H1 (cell line): ENCODE data around the gene IRF4. TPM values are rescaled to one million over a fixed set of nuclear protein-coding genes. Genes with fewer than 3 reads are reported as not detected.

Experiments
- CTCF ChIA-PET: fragments of 300-600 bp; sonication (Branson Sonifier 250); formaldehyde crosslinking; loops from one replicate; lab custom pipeline; 2021; ENCODE audit not compliant: partially characterized antibody; lab: Charles Lee
- POLR2A ChIA-PET: fragments of 300-600 bp; sonication (Branson Sonifier 250); formaldehyde crosslinking; loops from one replicate; lab custom pipeline; 2021; ENCODE audit warnings: inconsistent platforms; ENCODE audit not compliant: partially characterized antibody; lab: Charles Lee
- DNase-seq, 2 experiments: peaks; one replicate each; pipeline versions ENCODE4 v3.0.0 to v3.0.0-alpha.2; 2010 to 2022; ENCODE audit warnings: low spot score in 2 of 2, low read depth in 1 of 2, mixed read lengths in 1 of 2
- FAIRE-seq: peaks from 2 replicates; lab custom pipeline; 2011; peaks lifted over from hg19 to GRCh38; lab: Jason Lieb, UNC
- H2AFZ ChIP-seq: 2 replicates; pipeline ENCODE4 v1.8.1; 2012; ENCODE audit warnings: low read length, inconsistent platforms
- H2AK5ac ChIP-seq: 2 replicates; pipeline ENCODE4 v1.6.1; 2013; ENCODE audit warnings: low read depth, low read length
- H2BK120ac ChIP-seq: replicated peaks from 2 replicates; pipeline ENCODE3; 2013; ENCODE audit warnings: low read depth, low read length, inconsistent platforms
- H2BK12ac ChIP-seq: 2 replicates; pipeline ENCODE4 v1.6.1; 2013; ENCODE audit warnings: low read depth, low read length
- H2BK15ac ChIP-seq: 2 replicates; pipeline ENCODE4 v1.6.1; 2013; ENCODE audit warnings: low read length
- H2BK20ac ChIP-seq: 2 replicates; pipeline ENCODE4 v1.6.1; 2013; ENCODE audit warnings: low read length
- H2BK5ac ChIP-seq: 2 replicates; pipeline ENCODE4 v1.6.1; 2013; ENCODE audit warnings: low read depth, low read length
- H3K14ac ChIP-seq: 2 replicates; pipeline ENCODE4 v1.6.1; 2013; ENCODE audit warnings: inconsistent platforms; ENCODE audit not compliant: insufficient read length
- H3K18ac ChIP-seq: 2 replicates; pipeline ENCODE4 v1.6.1; 2013; ENCODE audit warnings: low read length; ENCODE audit errors: extremely low read depth
- H3K23ac ChIP-seq: 2 replicates; pipeline ENCODE4 v1.6.1; 2013; ENCODE audit warnings: inconsistent platforms; ENCODE audit not compliant: insufficient read length
- H3K23me2 ChIP-seq: 2 replicates; pipeline ENCODE4 v1.6.1; 2013; ENCODE audit warnings: low read depth, low read length
- H3K27ac ChIP-seq: 2 replicates; pipeline ENCODE4 v1.6.1; 2011; ENCODE audit warnings: low read depth, low read length, inconsistent platforms
- H3K27me3 ChIP-seq, 4 experiments: replicated peaks in 1 of 4; 1 replicate in 1 of 4; 2 replicates in 3 of 4; pipeline versions ENCODE4 v1.6.1 to v1.8.1; 2011 to 2013; ENCODE audit warnings: low read length in 3 of 4, mild to moderate bottlenecking in 3 of 4, inconsistent platforms in 2 of 4, mixed read lengths in 2 of 4, moderate library complexity in 1 of 4; ENCODE audit not compliant: control insufficient read depth in 3 of 4, insufficient read depth in 3 of 4; ENCODE audit errors: extremely low read depth in 1 of 4
- H3K36me3 ChIP-seq, 4 experiments: 2 replicates each; pipeline versions ENCODE4 v1.6.1 to v1.8.1; 2011 to 2013; ENCODE audit warnings: mild to moderate bottlenecking in 4 of 4, low read length in 3 of 4, moderate library complexity in 2 of 4, control low read depth in 1 of 4, inconsistent platforms in 1 of 4; ENCODE audit not compliant: insufficient read depth in 4 of 4, control insufficient read depth in 2 of 4
- H3K4ac ChIP-seq: replicated peaks from 2 replicates; pipeline ENCODE3; 2013; ENCODE audit warnings: low read length, low read depth, mixed read lengths, inconsistent platforms; ENCODE audit not compliant: insufficient read length
- H3K4me1 ChIP-seq, 4 experiments: replicated peaks in 1 of 4; 1 replicate in 1 of 4; 2 replicates in 3 of 4; pipeline versions ENCODE4 v1.6.1 to v1.8.1; 2011 to 2013; ENCODE audit warnings: low read length in 3 of 4, inconsistent platforms in 2 of 4, mixed read lengths in 1 of 4; ENCODE audit not compliant: insufficient read depth in 4 of 4, control insufficient read depth in 3 of 4
- H3K4me2 ChIP-seq, 2 experiments: 2 replicates each; pipeline versions ENCODE4 v1.6.1 to v1.8.1; 2011 to 2013; ENCODE audit warnings: low read depth in 2 of 2, low read length in 2 of 2, control low read depth in 1 of 2, inconsistent platforms in 1 of 2, mild to moderate bottlenecking in 1 of 2; ENCODE audit not compliant: insufficient read depth in 1 of 2
- H3K4me3 ChIP-seq, 4 experiments: fragments of 200-600, 300-600 bp in 1 of 4; sonication (generic), shearing (Covaris generic), sonication (Bioruptor Twin) in 1 of 4; 2 replicates each; pipeline versions ENCODE4 v1.5.1 to v1.8.1; 2011 to 2016; ENCODE audit warnings: low read length in 4 of 4, low read depth in 3 of 4, control low read depth in 2 of 4, inconsistent platforms in 2 of 4, mild to moderate bottlenecking in 2 of 4, mixed read lengths in 1 of 4, moderate library complexity in 1 of 4; ENCODE audit not compliant: insufficient read depth in 2 of 4; ENCODE audit errors: extremely low read depth in 1 of 4
- H3K56ac ChIP-seq: replicated peaks from 2 replicates; pipeline ENCODE3; 2013; ENCODE audit warnings: low read depth, mild to moderate bottlenecking, mixed read lengths, low read length, inconsistent platforms; ENCODE audit not compliant: insufficient read length
- H3K79me1 ChIP-seq: 2 replicates; pipeline ENCODE4 v1.6.1; 2013; ENCODE audit warnings: low read depth, low read length, control low read depth
- H3K79me2 ChIP-seq, 2 experiments: 2 replicates each; pipeline versions ENCODE4 v1.6.1 to v1.8.1; 2012 to 2013; ENCODE audit warnings: low read length in 2 of 2, mild to moderate bottlenecking in 2 of 2, inconsistent platforms in 1 of 2; ENCODE audit not compliant: insufficient read depth in 2 of 2, control insufficient read depth in 1 of 2
- H3K9ac ChIP-seq, 4 experiments: replicated peaks in 1 of 4; 1 replicate in 1 of 4; 2 replicates in 3 of 4; pipeline versions ENCODE4 v1.6.1 to v1.8.1; 2011 to 2013; ENCODE audit warnings: low read depth in 3 of 4, low read length in 3 of 4, control low read depth in 2 of 4, mild to moderate bottlenecking in 2 of 4, moderate library complexity in 2 of 4, inconsistent platforms in 1 of 4; ENCODE audit errors: extremely low read depth in 1 of 4
- H3K9me3 ChIP-seq, 2 experiments: 2 replicates each; pipeline versions ENCODE4 v1.6.1 to v1.8.1; 2012 to 2013; ENCODE audit warnings: mild to moderate bottlenecking in 2 of 2, moderate library complexity in 2 of 2, control low read depth in 1 of 2, inconsistent platforms in 1 of 2, low read depth in 1 of 2, low read length in 1 of 2, mixed read lengths in 1 of 2; ENCODE audit not compliant: insufficient read depth in 2 of 2
- H4K20me1 ChIP-seq, 2 experiments: replicated peaks in 1 of 2; 2 replicates each; pipeline versions ENCODE3 to v1.8.1; 2011 to 2013; ENCODE audit warnings: inconsistent platforms in 2 of 2, low read length in 2 of 2, mild to moderate bottlenecking in 1 of 2; ENCODE audit not compliant: insufficient read depth in 2 of 2, control insufficient read depth in 1 of 2
- H4K5ac ChIP-seq: 2 replicates; pipeline ENCODE4 v1.6.1; 2013; ENCODE audit warnings: low read length, low read depth, mixed read lengths, inconsistent platforms; ENCODE audit not compliant: insufficient read length
- H4K8ac ChIP-seq: 2 replicates; pipeline ENCODE4 v1.8.0; 2013; ENCODE audit warnings: mild to moderate bottlenecking, moderate library complexity, low read length, inconsistent platforms; ENCODE audit not compliant: insufficient read depth; ENCODE audit errors: extremely low read depth
- H4K91ac ChIP-seq: replicated peaks from 2 replicates; pipeline ENCODE3; 2013; ENCODE audit warnings: low read length, mixed read lengths, inconsistent platforms; ENCODE audit not compliant: insufficient read length
- ASH2L ChIP-seq: fragments of 200-600, 300-600 bp; sonication (generic); IDR thresholded peaks from one replicate; pipeline ENCODE4 v1.7.1; 2017; ENCODE audit warnings: low read length
- ATF2 ChIP-seq: IDR thresholded peaks from 2 replicates; pipeline ENCODE4 v1.6.1; 2012; ENCODE audit warnings: low read length, inconsistent platforms
- CTCF ChIP-seq, 3 experiments: IDR thresholded peaks; 1 replicate in 2 of 3; 2 replicates in 1 of 3; pipeline versions ENCODE4 v1.5.1 to v1.6.1; 2011; ENCODE audit warnings: low read length in 3 of 3, mild to moderate bottlenecking in 3 of 3, inconsistent platforms in 2 of 3, low read depth in 1 of 3, moderate library complexity in 1 of 3; ENCODE audit not compliant: insufficient read depth in 1 of 3; ENCODE audit errors: control extremely low read depth in 1 of 3
- NRF1 ChIP-seq: IDR thresholded peaks from 2 replicates; pipeline ENCODE4 v1.6.1; 2011; ENCODE audit warnings: mild to moderate bottlenecking, low read depth, low read length, improper control_type of control experiment
- SIN3A ChIP-seq, 2 experiments: IDR thresholded peaks in 1 of 2; conservative IDR thresholded peaks in 1 of 2; 2 replicates each; pipeline ENCODE4 v1.6.1; 2011 to 2012; ENCODE audit warnings: low read length in 2 of 2, improper control_type of control experiment in 1 of 2, low read depth in 1 of 2, mild to moderate bottlenecking in 1 of 2
- SRF ChIP-seq: IDR thresholded peaks from 2 replicates; pipeline ENCODE4 v1.6.1; 2011; ENCODE audit warnings: mild to moderate bottlenecking, low read depth, low read length, moderate library complexity
- USF2 ChIP-seq: IDR thresholded peaks from 2 replicates; pipeline ENCODE4 v1.6.1; 2011; ENCODE audit warnings: low read length, improper control_type of control experiment
- YY1 ChIP-seq: IDR thresholded peaks from 2 replicates; pipeline ENCODE4 v1.6.1; 2011; ENCODE audit warnings: low read depth, mild to moderate bottlenecking, low read length
- WGBS, 2 experiments: shearing (Covaris generic) in 1 of 2; methylation state at CpG; one replicate each; pipeline versions ENCODE4 v1.1.6 to v1.1.7; 2013 to 2015; ENCODE audit warnings: low lambda C conversion rate in 2 of 2, mixed read lengths in 2 of 2, inconsistent platforms in 1 of 2, low coverage in 1 of 2, missing lambda C conversion rate in 1 of 2; ENCODE audit not compliant: insufficient replicate concordance in 2 of 2, insufficient coverage in 1 of 2, insufficient read length in 1 of 2; ENCODE audit errors: extremely low coverage in 1 of 2, missing lambda C conversion rate in 1 of 2; 5-methylcytosine and 5-hydroxymethylcytosine counted together
- polyA plus RNA-seq, 7 experiments: library from polyadenylated mRNA; depleted of rRNA in 3 of 7; stranded (reverse) in 5 of 7; unstranded in 2 of 7; fragments of >200 nt in 5 of 7; fragments of 200-250 nt in 2 of 7; gene quantifications; 1 replicate in 5 of 7; 2 replicates in 1 of 7; 4 replicates in 1 of 7; pipeline versions ENCODE4 v1.2.1 to v1.2.3, GENCODE V29; 2011 to 2013; ENCODE audit warnings: missing spikeins in 2 of 7, mixed read lengths in 2 of 7
- total RNA-seq: library from RNA; stranded (reverse); fragmentation: NEBNext Ultra II Directional; extraction: Animal tissue kit (Norgen Biotek cat#: 25700); gene quantifications from 2 replicates; pipeline ENCODE4 v1.2.1, GENCODE V29; 2021

The IRF4 gene
- total and polyA plus RNA-seq, 2 of the 8 experiments (the other 6 are each of a cell fraction or from before 2014, with no cell fraction given): 0.77 to 2.1 TPM

- Histone ChIP-seq H3K18ac (no peak overlapping the region), H2BK20ac (no peak overlapping the region), H4K91ac (no peak overlapping the region), H2BK120ac (no peak overlapping the region), H4K20me1 (no peaks in the 10 kb centered on the region), H3K14ac (no peak overlapping the region), H3K56ac (no peak overlapping the region), H3K4ac (no peak overlapping the region), H4K8ac (no peak overlapping the region), H3K79me2 (no peaks in the 10 kb centered on the region; a peak in 1 of 4 replicates), H2AK5ac (no peak overlapping the region), H2BK12ac (no peak overlapping the region), H3K23ac (no peak overlapping the region), H2AFZ (no peak overlapping the region), H3K9me3 (peaks cover 53 to 89% of the 10 kb centered on the region in 2 experiments), H3K4me2 (no peak overlapping the region), H3K79me1 (no peaks in the 10 kb centered on the region), H3K36me3 (no peaks in the 10 kb centered on the region; a peak in 1 of 8 replicates), H4K5ac (no peak overlapping the region), H2BK15ac (no peak overlapping the region), H3K27ac (no peak overlapping the region), H3K27me3 (no peaks in the 10 kb centered on the region; a peak in 1 of 7 replicates), H3K4me1 (no peaks in the 10 kb centered on the region), H3K4me3 (no peak overlapping the region), H3K9ac (no peak overlapping the region), H3K23me2 (no peaks in the 10 kb centered on the region), H2BK5ac (no peak overlapping the region)
- FAIRE-seq: no peak
- CTCF ChIA-PET: interaction anchor here (0.9 to 6.4 kb wide), 3 partner anchors 11 to 46 kb away, joined by 3 to 48 read pairs (median 12); no protein-coding TSS in a partner anchor
- 89% methylated on average over 12 of the region's 12 CpGs; no CpG with 5 or more reads in 1 of the 2 experiments for WGBS, 2 experiments
- DNase-seq: no peak
- POLR2A ChIA-PET: no interaction called here
- no peak for TF ChIP-seq ASH2L
- TF ChIP-seq YY1: no peak
- TF ChIP-seq ATF2: no peak
- no peak for TF ChIP-seq CTCF (IDR thresholded peaks at IDR 0.05; ENCODE audit: control extremely low read depth in 1 of 3, insufficient read depth in 1 of 3, low read depth in 1 of 3, low read length in 3 of 3)
- no peak for TF ChIP-seq SIN3A (conservative IDR thresholded peaks at IDR 0.05 in 1 of 2, IDR thresholded peaks at IDR 0.05 in 1 of 2; ENCODE audit: low read depth in 1 of 2, low read length in 2 of 2)
- no peak for TF ChIP-seq NRF1
- TF ChIP-seq SRF: no peak
- no peak for TF ChIP-seq USF2
Measured at GRCh38 chr6:363291-363690, 28.3 kb upstream of the IRF4 start.
